Skeletal muscle tissue (tissue), 4 donors: ENCODE data around the gene PPM1F. TPM values are rescaled to one million over a fixed set of nuclear protein-coding genes. Genes with fewer than 3 reads are reported as not detected.

Experiments
- H3K27ac ChIP-seq: one replicate; pipeline ENCODE4 v1.7.0; 2013; ENCODE audit warnings: mild to moderate bottlenecking, low read depth, low read length, inconsistent platforms
- H3K27me3 ChIP-seq, 3 donors: one replicate each; pipeline ENCODE4 v1.7.0; 2013; ENCODE audit warnings: low read length in 3 of 3; ENCODE audit not compliant: control insufficient read depth in 3 of 3, insufficient read depth in 3 of 3
- H3K36me3 ChIP-seq, 3 donors: one replicate each; pipeline ENCODE4 v1.7.0; 2013; ENCODE audit warnings: low read length in 3 of 3; ENCODE audit not compliant: control insufficient read depth in 3 of 3, insufficient read depth in 3 of 3
- H3K4me1 ChIP-seq, 3 donors: one replicate each; pipeline ENCODE4 v1.7.0; 2013; ENCODE audit warnings: low read length in 3 of 3, mild to moderate bottlenecking in 3 of 3; ENCODE audit not compliant: control insufficient read depth in 3 of 3, insufficient read depth in 3 of 3
- H3K4me3 ChIP-seq, 3 donors: one replicate each; pipeline ENCODE4 v1.7.0; 2013; ENCODE audit warnings: low read length in 3 of 3
- H3K9ac ChIP-seq, 3 donors: one replicate each; pipeline ENCODE4 v1.7.0; 2013; ENCODE audit warnings: low read length in 3 of 3, mild to moderate bottlenecking in 3 of 3, moderate library complexity in 2 of 3, low read depth in 1 of 3
- H3K9me3 ChIP-seq, 3 donors: one replicate each; pipeline ENCODE4 v1.7.0; 2013; ENCODE audit warnings: low read length in 3 of 3; ENCODE audit not compliant: control insufficient read depth in 3 of 3
- total RNA-seq: library from RNA; depleted of rRNA; stranded (reverse); fragments of >200 nt; gene quantifications from one replicate; pipeline ENCODE4 v1.2.3, GENCODE V29; 2014
- donor health status: Osteomylitis.

Gene PPM1F
- total RNA-seq, 1 donor from 2014 or later: 38.6 TPM

- Histone ChIP-seq H3K27ac (no peak overlapping the region), H3K36me3 (peaks cover 42 to 53% (median 47%) of the 10 kb centered on the region in 3 donors), H3K27me3 (no peaks in the 10 kb centered on the region), H3K4me1 (peaks cover 0 to 5% (median 0%) of the 10 kb centered on the region in 3 donors), H3K9ac (no peak overlapping the region), H3K9me3 (no peaks in the 10 kb centered on the region), H3K4me3 (no peak overlapping the region)
These were observed 23.3 kb upstream of the PPM1F start for GRCh38 chr22:21975854-21976345.

- Histone ChIP-seq H3K27me3 (no peaks in the 10 kb centered on the region), H3K4me3 (no peak overlapping the region), H3K4me1 (no peaks in the 10 kb centered on the region), H3K9me3 (no peaks in the 10 kb centered on the region), H3K27ac (no peak overlapping the region), H3K9ac (no peak overlapping the region), H3K36me3 (peaks cover 45 to 59% (median 53%) of the 10 kb centered on the region in 3 donors)
These were observed 22.6 kb upstream of the PPM1F start for GRCh38 chr22:21975273-21975672.

GRCh38 chr22:21974058-21974649, 21.5 kb upstream of the PPM1F start:
- Histone ChIP-seq H3K36me3 (peaks cover 50 to 61% (median 60%) of the 10 kb centered on the region in 3 donors), H3K9me3 (no peaks in the 10 kb centered on the region), H3K9ac (no peak overlapping the region), H3K27ac (no peak overlapping the region), H3K27me3 (no peaks in the 10 kb centered on the region), H3K4me1 (no peaks in the 10 kb centered on the region), H3K4me3 (no peak overlapping the region)

- H3K36me3 ChIP-seq: peaks cover 59 to 66% (median 65%) of the 10 kb centered on the region in 3 donors
- H3K4me1 ChIP-seq: no peaks in the 10 kb centered on the region
- no peak overlapping the region for H3K27ac ChIP-seq
- H3K27me3 ChIP-seq: no peaks in the 10 kb centered on the region
- H3K9me3 ChIP-seq: no peaks in the 10 kb centered on the region
- H3K9ac ChIP-seq: no peak overlapping the region
- no peak overlapping the region for H3K4me3 ChIP-seq
These were observed 20.2 kb upstream of the PPM1F start for GRCh38 chr22:21972806-21973205.

- no peaks in the 10 kb centered on the region for H3K27me3 ChIP-seq
- no peak overlapping the region for H3K4me3 ChIP-seq
- no peaks in the 10 kb centered on the region for H3K9me3 ChIP-seq
- H3K9ac ChIP-seq: no peak overlapping the region
- peaks cover 0 to 1% (median 0%) of the 10 kb centered on the region in 3 donors for H3K4me1 ChIP-seq
- peaks cover 63 to 71% (median 69%) of the 10 kb centered on the region in 3 donors for H3K36me3 ChIP-seq
- no peak overlapping the region for H3K27ac ChIP-seq
These were observed 19.7 kb upstream of the PPM1F start for GRCh38 chr22:21972293-21972779.

- H3K9me3 ChIP-seq: no peaks in the 10 kb centered on the region
- no peaks in the 10 kb centered on the region for H3K27me3 ChIP-seq
- H3K9ac ChIP-seq: no peak overlapping the region
- no peak overlapping the region for H3K27ac ChIP-seq
- H3K36me3 ChIP-seq: peaks cover 68 to 76% (median 74%) of the 10 kb centered on the region in 3 donors
- H3K4me3 ChIP-seq: no peak overlapping the region
- H3K4me1 ChIP-seq: peaks cover 0 to 6% (median 1%) of the 10 kb centered on the region in 3 donors
These were observed 19.2 kb upstream of the PPM1F start for GRCh38 chr22:21971858-21972275.

GRCh38 chr22:21970800-21971617, 18.4 kb upstream of the PPM1F start:
- Histone ChIP-seq H3K4me3 (no peak overlapping the region), H3K9ac (no peak overlapping the region), H3K4me1 (peaks cover 0 to 11% (median 6%) of the 10 kb centered on the region in 3 donors), H3K9me3 (no peaks in the 10 kb centered on the region), H3K27me3 (no peaks in the 10 kb centered on the region), H3K27ac (no peak overlapping the region), H3K36me3 (peaks cover 76 to 81% (median 80%) of the 10 kb centered on the region in 3 donors)

- Histone ChIP-seq H3K9me3 (no peaks in the 10 kb centered on the region), H3K9ac (no peak overlapping the region), H3K27me3 (no peaks in the 10 kb centered on the region), H3K4me3 (no peak overlapping the region), H3K36me3 (peaks cover 74 to 83% (median 78%) of the 10 kb centered on the region in 3 donors), H3K27ac (no peak overlapping the region), H3K4me1 (peaks cover 0 to 11% (median 6%) of the 10 kb centered on the region in 3 donors)
These were observed 17.6 kb upstream of the PPM1F start for GRCh38 chr22:21970037-21970799.

- H3K27ac ChIP-seq: no peak overlapping the region
- H3K9me3 ChIP-seq: no peaks in the 10 kb centered on the region
- H3K9ac ChIP-seq: no peak overlapping the region
- no peak overlapping the region for H3K4me3 ChIP-seq
- H3K27me3 ChIP-seq: no peaks in the 10 kb centered on the region
- H3K4me1 ChIP-seq: peaks cover 0 to 11% (median 6%) of the 10 kb centered on the region in 3 donors
- peaks cover 72 to 85% (median 78%) of the 10 kb centered on the region in 3 donors for H3K36me3 ChIP-seq
These were observed 15.9 kb upstream of the PPM1F start for GRCh38 chr22:21968452-21969129.
